NCI-H82 treated with DMSO at 0.1 percent for 48 hours (cell line): ENCODE data around the gene ERRFI1.
"Not testable (repeated sequence)": the region's sequence is repeated elsewhere in the genome, so short reads cannot be mapped to it uniquely, and the experiment has no call there.

Experiments
- DNase-seq: peaks from one replicate; lab custom pipeline; 2025; ENCODE audit not compliant: unreplicated experiment; lab: John Stamatoyannopoulos, UW

Gene ERRFI1

GRCh38 chr1:7972285-7972684 lies 53.8 kb downstream of the ERRFI1 start:
- no peak for DNase-seq

- no peak for DNase-seq
These were observed 55.1 kb downstream of the ERRFI1 start for GRCh38 chr1:7971024-7971423.

- no peak for DNase-seq
These were observed 55.9 kb downstream of the ERRFI1 start for GRCh38 chr1:7970246-7970645.

DNA sequence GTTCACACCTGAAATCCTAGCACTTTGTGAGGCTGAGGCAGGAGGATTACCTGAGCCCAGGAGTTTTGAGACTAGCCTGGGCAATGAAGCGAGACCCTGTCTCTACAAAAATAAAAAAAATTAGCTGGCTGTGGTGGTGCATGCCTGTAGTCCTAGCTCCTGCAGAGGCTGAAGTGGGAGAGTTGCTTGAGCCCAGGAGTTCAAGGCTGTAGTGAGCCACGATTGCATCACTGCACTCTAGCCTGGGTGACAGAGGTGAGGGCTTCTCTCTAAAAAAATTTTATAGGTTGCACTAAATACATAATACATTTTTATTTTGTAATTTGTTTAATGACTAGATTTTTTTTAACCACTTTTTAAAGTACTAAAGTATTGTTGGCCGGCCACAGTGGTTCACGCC lies 58.5 kb downstream of the ERRFI1 start:
- no peak for DNase-seq

- DNase-seq = no peak
These were observed 58.9 kb downstream of the ERRFI1 start for GRCh38 chr1:7967196-7967595.

DNA sequence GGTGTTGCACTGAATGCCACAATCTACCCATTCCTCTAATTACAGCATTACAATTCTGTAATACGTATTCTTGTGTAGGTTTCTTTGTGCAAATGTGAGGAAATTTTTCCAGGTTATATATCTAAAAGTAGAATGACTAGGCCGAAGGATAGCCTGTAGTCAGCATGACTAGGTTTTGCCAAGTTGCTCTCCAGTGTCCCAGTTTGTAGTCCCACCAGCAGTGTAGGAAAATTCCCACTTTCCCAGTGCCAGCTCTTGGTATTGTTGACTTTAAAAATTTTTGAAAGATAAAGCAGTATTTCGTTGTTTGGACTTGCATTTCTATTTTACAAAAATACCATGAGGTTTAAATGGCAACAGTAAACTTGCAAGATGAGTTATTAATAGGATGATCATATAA lies 61.6 kb downstream of the ERRFI1 start:
- no peak for DNase-seq

DNA sequence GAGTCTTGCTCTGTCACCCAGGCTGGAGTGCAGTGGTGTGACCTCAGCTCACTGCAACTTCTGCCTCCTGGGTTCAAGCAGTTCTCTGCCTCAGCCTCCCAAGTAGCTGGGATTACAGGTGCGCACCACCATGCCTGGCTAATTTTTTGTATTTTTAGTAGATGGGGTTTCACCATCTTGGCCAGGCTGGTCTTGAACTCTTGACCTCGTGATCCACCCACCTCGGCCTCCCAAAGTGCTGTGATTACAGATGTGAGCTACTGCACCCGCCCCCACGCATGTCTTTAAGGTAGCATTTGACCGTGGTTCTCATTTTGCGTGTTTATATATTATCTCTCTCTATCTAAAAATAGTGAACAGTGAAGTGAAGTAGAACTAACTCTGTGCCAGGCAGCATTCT lies 62.3 kb downstream of the ERRFI1 start:
- DNase-seq = not testable (repeated sequence)

GRCh38 chr1:7963378-7963730 lies 62.8 kb downstream of the ERRFI1 start:
- DNase-seq = not testable (repeated sequence)

GRCh38 chr1:7962636-7963377 lies 63.3 kb downstream of the ERRFI1 start:
- DNase-seq = no peak

DNA sequence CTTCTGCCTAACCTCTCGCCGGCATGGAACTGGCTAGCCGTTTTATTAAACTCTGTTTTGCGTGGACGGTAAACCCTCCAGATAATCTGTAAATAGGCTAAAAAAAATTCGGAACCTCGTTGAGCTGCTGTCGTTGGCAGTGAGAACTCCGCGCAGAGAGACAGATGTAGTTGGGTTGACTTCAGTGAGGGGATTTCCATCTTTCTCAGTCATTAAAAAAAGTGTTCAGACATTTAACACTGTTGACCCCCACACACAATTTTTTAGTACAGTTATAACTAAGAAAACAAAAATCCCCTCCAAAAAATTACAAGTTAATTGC lies 64.1 kb downstream of the ERRFI1 start:
- no peak for DNase-seq
